Epithelial cell of esophagus (primary cell): ENCODE measurements around the gene GPC5.

Experiments used
- DNase-seq: peaks from one replicate; pipeline ENCODE4 v3.0.0; 2010; ENCODE audit warnings: low read depth
- H3K4me3 ChIP-seq: 2 replicates; pipeline ENCODE4 v1.5.1; 2011; ENCODE audit warnings: mild to moderate bottlenecking, low read length, control low read depth
- CTCF ChIP-seq: IDR thresholded peaks from 2 replicates; pipeline ENCODE4 v1.5.1; 2011; ENCODE audit warnings: low read depth, mild to moderate bottlenecking, low read length, control low read depth, inconsistent platforms; ENCODE audit not compliant: insufficient read depth; ENCODE audit errors: missing control alignments

Gene GPC5

GRCh38 chr13:91709180-91709579 lies 310.8 kb downstream of the GPC5 start:
- H3K4me3 ChIP-seq, result no peak overlapping the region
- DNase-seq, result no peak
- TF ChIP-seq CTCF, result no peak

DNA sequence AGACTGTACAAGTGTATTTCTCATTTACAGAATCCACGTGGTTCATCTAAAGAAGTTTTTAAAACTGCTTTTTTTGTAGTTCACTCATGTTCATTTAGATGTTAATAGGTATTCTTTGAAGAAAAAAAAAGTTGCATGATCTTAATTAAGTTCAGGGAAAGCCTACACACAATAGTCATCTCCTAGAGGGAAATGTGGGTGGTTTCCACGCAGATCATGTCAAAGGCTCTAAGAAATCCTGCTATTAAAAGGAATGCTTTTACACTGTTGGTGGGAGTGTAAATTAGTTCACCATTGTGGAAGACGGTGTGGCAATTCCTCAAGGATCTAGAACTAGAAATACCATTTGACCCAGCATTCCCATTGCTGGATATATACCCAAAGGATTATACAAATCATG lies 312.3 kb downstream of the GPC5 start:
- TF ChIP-seq CTCF, result no peak
- no peak overlapping the region for H3K4me3 ChIP-seq
- DNase-seq, result no peak

- no peak for DNase-seq
- H3K4me3 ChIP-seq, result no peak overlapping the region
- no peak for TF ChIP-seq CTCF
Measured at GRCh38 chr13:91714855-91715254, 316.4 kb downstream of the GPC5 start.

- TF ChIP-seq CTCF, result no peak
- no peak for DNase-seq
- no peak overlapping the region for H3K4me3 ChIP-seq
Measured at GRCh38 chr13:91716436-91717065, 318.1 kb downstream of the GPC5 start.

- no peak overlapping the region for H3K4me3 ChIP-seq
- peak; percentile 18 for DNase-seq
- TF ChIP-seq CTCF, result no peak
Measured at GRCh38 chr13:91719033-91719432, 320.6 kb downstream of the GPC5 start.

DNA sequence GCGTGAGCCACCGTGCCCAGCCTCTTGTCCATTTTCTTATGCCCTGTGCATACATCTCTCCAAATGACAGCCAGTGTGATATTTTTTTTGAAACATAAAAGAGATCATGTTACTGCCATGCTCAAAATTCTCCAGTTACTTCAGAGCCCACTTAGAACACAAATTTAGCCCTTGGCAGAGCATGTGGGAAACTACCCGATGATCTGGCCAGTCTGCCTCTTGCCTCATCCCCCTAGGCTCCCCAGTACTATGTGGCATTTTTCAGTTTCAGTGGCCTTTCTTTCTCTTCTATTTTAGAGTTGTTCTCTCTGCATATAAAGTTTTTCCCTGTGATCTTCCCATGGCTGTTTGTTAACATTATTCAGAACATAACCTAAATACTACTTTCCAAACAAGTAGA lies 323.0 kb downstream of the GPC5 start:
- no peak for TF ChIP-seq CTCF
- no peak for DNase-seq
- no peak overlapping the region for H3K4me3 ChIP-seq

DNA sequence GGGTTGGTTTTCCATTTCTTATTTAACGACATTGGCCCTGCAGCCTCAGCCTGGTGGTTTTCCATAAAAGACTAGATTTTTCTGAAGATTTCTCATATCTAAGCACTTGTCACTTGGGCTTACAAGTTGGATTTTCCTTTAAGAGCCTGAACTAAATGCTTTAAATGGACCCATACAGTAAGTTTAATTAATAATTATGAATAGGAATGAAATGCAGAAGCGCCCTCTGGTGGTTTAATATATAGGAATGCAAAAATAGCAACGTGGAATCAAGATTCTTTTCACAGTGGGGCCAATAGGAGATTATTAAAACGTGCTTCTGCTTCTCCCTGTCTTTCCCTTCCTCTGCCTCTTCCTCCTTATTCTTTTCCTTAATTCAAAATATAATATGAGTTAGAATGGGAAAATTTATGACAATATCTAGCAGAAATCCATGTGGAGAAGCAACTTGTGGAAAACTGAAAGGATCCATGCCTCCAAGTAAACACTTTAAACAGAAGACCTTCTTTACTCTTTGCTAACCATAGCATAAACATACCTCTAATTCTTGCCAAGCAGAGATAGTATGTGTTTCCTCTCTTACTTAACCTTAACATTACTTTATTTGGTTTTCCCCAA lies 324.0 kb downstream of the GPC5 start:
- peak; percentile 40 for DNase-seq
- peak; percentile 42 for TF ChIP-seq CTCF

More for the DNA sequence above, 324.0 kb downstream of the GPC5 start:
- H3K4me3 ChIP-seq, result no peak overlapping the region
